HepG2 (cell line): ENCODE measurements around the gene MTHFSD. TPM values are rescaled to one million over a fixed set of nuclear protein-coding genes. Genes with fewer than 3 reads are reported as not detected.

ENCODE experiments used
- ATAC-seq: fragments of 200-7000 bp; cut with Tn5 transposase; 3 replicates; pipeline ENCODE4 v1.9.1; 2020; ENCODE audit warnings: mild to moderate bottlenecking, moderate library complexity
- BruUV-seq: library from RNA; stranded (reverse); fragments of 400-500 nt; replicated peaks from 2 replicates; lab custom pipeline; 2021; lab: Mats Ljungman, UMichigan
- CTCF ChIA-PET: fragments of 300-600 bp; formaldehyde crosslinking; extraction: SDS; loops from one replicate; lab custom pipeline; 2021; ENCODE audit warnings: low total read pairs, inconsistent platforms, low intra/inter-chr PET ratio; lab: Yijun Ruan, JAX
- POLR2A ChIA-PET: fragments of 350-600 bp; sonication (Branson Sonifier 250); formaldehyde crosslinking; loops from one replicate; lab custom pipeline; 2020; ENCODE audit warnings: antibody characterized with exemption, inconsistent platforms; lab: Yijun Ruan, JAX
- DNase-seq: peaks from one replicate; pipeline ENCODE4 v3.0.0-alpha.2; 2015; ENCODE audit warnings: low spot score
- FAIRE-seq: peaks from 3 replicates; lab custom pipeline; 2011; peaks lifted over from hg19 to GRCh38; lab: Jason Lieb, UNC
- H2AFZ ChIP-seq: one replicate; pipeline ENCODE4 v1.6.1; 2011; ENCODE audit warnings: low read length, inconsistent platforms
- H3K27ac ChIP-seq: fragments of 300-600 bp; 3 replicates; pipeline ENCODE4 v1.8.0; 2011; ENCODE audit warnings: mixed run types, mild to moderate bottlenecking, mixed read lengths, low read length, inconsistent platforms; ENCODE audit not compliant: insufficient read depth; ENCODE audit errors: extremely low read length
- H3K27me3 ChIP-seq, 2 experiments: fragments of 200-600 bp in 1 of 2; 2 replicates in 1 of 2; 3 replicates in 1 of 2; pipeline versions ENCODE4 v1.6.0 to v1.8.0; 2011; ENCODE audit warnings: low read length in 2 of 2, mild to moderate bottlenecking in 2 of 2, moderate library complexity in 2 of 2, inconsistent platforms in 1 of 2; ENCODE audit not compliant: insufficient read depth in 2 of 2, control insufficient read depth in 1 of 2
- H3K36me3 ChIP-seq, 2 experiments: fragments of 200-600 bp in 1 of 2; replicated peaks in 1 of 2; 2 replicates in 1 of 2; 3 replicates in 1 of 2; pipeline versions ENCODE4 v1.5.1 to v1.8.0; 2011; ENCODE audit warnings: low read length in 2 of 2, inconsistent platforms in 1 of 2; ENCODE audit not compliant: insufficient read depth in 2 of 2, control insufficient read depth in 1 of 2
- H3K4me1 ChIP-seq: 2 replicates; pipeline ENCODE4 v1.5.1; 2012; ENCODE audit warnings: low read length, inconsistent platforms; ENCODE audit not compliant: insufficient read depth
- H3K4me2 ChIP-seq: 2 replicates; pipeline ENCODE4 v1.6.0; 2011; ENCODE audit warnings: low read depth, low read length, inconsistent platforms
- H3K4me3 ChIP-seq, 3 experiments: fragments of 200-600 bp in 1 of 3; sonication (generic), shearing (Covaris generic) in 1 of 3; replicated peaks in 1 of 3; 2 replicates each; pipeline ENCODE4 v1.5.1; 2011 to 2016; ENCODE audit warnings: low read length in 3 of 3, inconsistent platforms in 2 of 3, low read depth in 2 of 3, mild to moderate bottlenecking in 2 of 3, control low read depth in 1 of 3, mixed read lengths in 1 of 3; ENCODE audit not compliant: insufficient read depth in 1 of 3
- H3K79me2 ChIP-seq: one replicate; pipeline ENCODE4 v1.6.1; 2011; ENCODE audit warnings: low read length, inconsistent platforms; ENCODE audit not compliant: insufficient read depth
- H3K9ac ChIP-seq: 2 replicates; pipeline ENCODE4 v1.6.0; 2011; ENCODE audit warnings: mild to moderate bottlenecking, low read depth, low read length, inconsistent platforms; ENCODE audit not compliant: insufficient read depth
- H3K9me3 ChIP-seq: 2 replicates; pipeline ENCODE4 v1.5.1; 2012; ENCODE audit warnings: mild to moderate bottlenecking, low read length
- H4K20me1 ChIP-seq: 2 replicates; pipeline ENCODE4 v1.6.0; 2011; ENCODE audit warnings: inconsistent platforms, mild to moderate bottlenecking, low read length, moderate library complexity; ENCODE audit not compliant: insufficient read depth
- DMAP1 ChIP-seq: IDR thresholded peaks from 2 replicates; pipeline ENCODE4 v1.6.1; 2016
- GFI1 ChIP-seq: sonication (generic); formaldehyde crosslinking; IDR thresholded peaks from 2 replicates; pipeline ENCODE4 v1.5.0; 2020; ENCODE audit warnings: missing genetic modification reagents, mild to moderate bottlenecking, borderline replicate concordance
- GPN1 ChIP-seq: sonication (generic); formaldehyde crosslinking; IDR thresholded peaks from 2 replicates; pipeline ENCODE4 v1.5.1; 2020; ENCODE audit warnings: missing genetic modification reagents, borderline replicate concordance
- MAF1 ChIP-seq: sonication (generic); formaldehyde crosslinking; IDR thresholded peaks from 2 replicates; pipeline ENCODE4 v1.5.0; 2020; ENCODE audit warnings: missing genetic modification reagents, borderline replicate concordance
- NFKBIZ ChIP-seq: IDR thresholded peaks from 2 replicates; pipeline ENCODE4 v1.6.1; 2018; ENCODE audit warnings: missing genetic modification reagents, missing compliant biosample characterization
- ZBTB33 ChIP-seq: sonication (generic); formaldehyde crosslinking; IDR thresholded peaks from 2 replicates; pipeline ENCODE4 v1.4.0; 2020; ENCODE audit warnings: missing genetic modification reagents
- ZNF205 ChIP-seq: IDR thresholded peaks from 2 replicates; pipeline ENCODE4 v1.6.1; 2018; ENCODE audit warnings: missing biosample characterization, missing genetic modification reagents
- ZNF264 ChIP-seq: sonication (generic); formaldehyde crosslinking; IDR thresholded peaks from 2 replicates; pipeline ENCODE4 v1.4.0; 2020; ENCODE audit warnings: missing genetic modification reagents
- ZNF44 ChIP-seq: sonication (generic); formaldehyde crosslinking; IDR thresholded peaks from 2 replicates; pipeline ENCODE4 v1.5.1; 2020; ENCODE audit warnings: mild to moderate bottlenecking, missing genetic modification reagents
- ZNF616 ChIP-seq: sonication (generic); formaldehyde crosslinking; IDR thresholded peaks from 2 replicates; pipeline ENCODE4 v1.5.0; 2020; ENCODE audit warnings: low read depth, mild to moderate bottlenecking, missing genetic modification reagents
- ZSCAN9 ChIP-seq: IDR thresholded peaks from 2 replicates; pipeline ENCODE4 v1.6.1; 2016; ENCODE audit warnings: borderline replicate concordance
- WGBS: methylation state at CpG from one replicate; pipeline ENCODE4 v1.1.6; 2017; ENCODE audit warnings: low lambda C conversion rate; 5-methylcytosine and 5-hydroxymethylcytosine counted together
- in situ Hi-C: cut with HindIII; loops from 2 replicates; pipeline ENCODE4 v1.10.0; 2017; ENCODE audit warnings: low pct_unique_long_range_greater_than_20kb; ENCODE audit not compliant: extremely low pct_ligation_motif_present
- intact Hi-C: fragments of 100-400 bp; cut with micrococcal nuclease; formaldehyde crosslinking; loops from one replicate; pipeline ENCODE4 v1.10.0; 2022; ENCODE audit not compliant: unreplicated experiment
- polyA plus RNA-seq, 8 experiments: library from polyadenylated mRNA; depleted of rRNA in 3 of 8; stranded (reverse) in 7 of 8; unstranded in 1 of 8; fragments of >200 nt; fragmentation: Illumina TruSeq in 4 of 8; extraction: Trizol in 4 of 8; gene quantifications; 2 replicates each; pipeline versions ENCODE4 v1.2.1 to v1.2.3, GENCODE V29; 2011 to 2016; ENCODE audit warnings: low read depth in 4 of 8, missing spikeins in 1 of 8, mixed read lengths in 1 of 8; ENCODE audit not compliant: insufficient read depth in 1 of 8
- total RNA-seq, 5 experiments: library from RNA; depleted of rRNA; stranded (reverse); fragments of >200 nt; fragmentation: Illumina TruSeq; extraction: Trizol; gene quantifications; 2 replicates each; pipeline ENCODE4 v1.2.3, GENCODE V29; 2016; ENCODE audit warnings: low read depth in 1 of 5

MTHFSD gene
- total and polyA plus RNA-seq, 2 of the 13 experiments (the other 11 are each of a cell fraction or from before 2014, with no cell fraction given): 14.2 to 16.3 TPM

GRCh38 chr16:86550281-86550680, 4.8 kb downstream of the MTHFSD start:
- POLR2A ChIA-PET: no interaction called here
- in situ Hi-C loops: no loop called here

GRCh38 chr16:86549893-86550190, 5.2 kb downstream of the MTHFSD start:
- CTCF ChIA-PET: no interaction called here
- Histone ChIP-seq H3K36me3 (peaks cover 18 to 61% of the 10 kb centered on the region in 2 experiments), H3K27me3 (no peaks in the 10 kb centered on the region), H3K4me1 (peaks cover 5% of the 10 kb centered on the region), H3K27ac (no peak overlapping the region), H3K4me2 (no peak overlapping the region), H3K9me3 (no peaks in the 10 kb centered on the region), H4K20me1 (no peaks in the 10 kb centered on the region), H2AFZ (no peak overlapping the region), H3K79me2 (peaks cover 8% of the 10 kb centered on the region), H3K9ac (no peak overlapping the region), H3K4me3 (no peak overlapping the region)
- in situ Hi-C loops: no loop called here
- BruUV-seq: no TSS peak
- intact Hi-C loops: no loop called here
- TF ChIP-seq ZNF616 (CRISPR knock-in tag) (0 out of 2 replicates have a peak, but pooled peaks have one; percentile 24), ZNF44 (CRISPR knock-in tag) (no peak), ZNF264 (CRISPR knock-in tag) (no peak), DMAP1 (CRISPR knock-in tag) (no peak)
- DNase-seq (no peak), FAIRE-seq (no peak), ATAC-seq (no peak)
- 80% methylated on average over 1 of the region's 7 CpGs for WGBS
- POLR2A ChIA-PET: no interaction called here

More at GRCh38 chr16:86550281-86550680, 4.8 kb downstream of the MTHFSD start:
- H3K4me3 ChIP-seq: no peak overlapping the region
- WGBS: 92% methylated on average over 3 of the region's 5 CpGs
- H3K36me3 ChIP-seq: peaks cover 16 to 59% of the 10 kb centered on the region in 2 experiments
- H3K4me2 ChIP-seq: no peak overlapping the region
- BruUV-seq: no TSS peak
- peaks cover 6% of the 10 kb centered on the region for H3K4me1 ChIP-seq
- peaks cover 9% of the 10 kb centered on the region for H3K79me2 ChIP-seq
- ATAC-seq (no peak), DNase-seq (no peak), FAIRE-seq (no peak)
- no peak overlapping the region for H3K9ac ChIP-seq
- H3K9me3 ChIP-seq: no peaks in the 10 kb centered on the region
- H4K20me1 ChIP-seq: no peaks in the 10 kb centered on the region
- TF ChIP-seq NFKBIZ (no peak), GPN1 (CRISPR knock-in tag) (no peak), ZNF205 (no peak), ZSCAN9 (CRISPR knock-in tag) (no peak), MAF1 (CRISPR knock-in tag) (no peak), ZBTB33 (CRISPR knock-in tag) (no peak), GFI1 (CRISPR knock-in tag) (no peak)
- CTCF ChIA-PET: no interaction called here
- intact Hi-C loops: no loop called here
- no peak overlapping the region for H3K27ac ChIP-seq
- H3K27me3 ChIP-seq: no peaks in the 10 kb centered on the region
- H2AFZ ChIP-seq: no peak overlapping the region
